ENCODE measurements around the gene CCDC74B.
"Not testable (repeated sequence)": the region's sequence is repeated elsewhere in the genome, so short reads cannot be mapped to it uniquely, and the experiment has no call there.

The CCDC74B gene

GRCh38 chr2:130102597-130103363 lies 42.1 kb downstream of the CCDC74B start:
- DNase-seq (ENCODE audit: low spot score): not testable (repeated sequence)
